Measurements from ENCODE around the gene BRD4.

- TF ChIP-seq, protein P1, sequence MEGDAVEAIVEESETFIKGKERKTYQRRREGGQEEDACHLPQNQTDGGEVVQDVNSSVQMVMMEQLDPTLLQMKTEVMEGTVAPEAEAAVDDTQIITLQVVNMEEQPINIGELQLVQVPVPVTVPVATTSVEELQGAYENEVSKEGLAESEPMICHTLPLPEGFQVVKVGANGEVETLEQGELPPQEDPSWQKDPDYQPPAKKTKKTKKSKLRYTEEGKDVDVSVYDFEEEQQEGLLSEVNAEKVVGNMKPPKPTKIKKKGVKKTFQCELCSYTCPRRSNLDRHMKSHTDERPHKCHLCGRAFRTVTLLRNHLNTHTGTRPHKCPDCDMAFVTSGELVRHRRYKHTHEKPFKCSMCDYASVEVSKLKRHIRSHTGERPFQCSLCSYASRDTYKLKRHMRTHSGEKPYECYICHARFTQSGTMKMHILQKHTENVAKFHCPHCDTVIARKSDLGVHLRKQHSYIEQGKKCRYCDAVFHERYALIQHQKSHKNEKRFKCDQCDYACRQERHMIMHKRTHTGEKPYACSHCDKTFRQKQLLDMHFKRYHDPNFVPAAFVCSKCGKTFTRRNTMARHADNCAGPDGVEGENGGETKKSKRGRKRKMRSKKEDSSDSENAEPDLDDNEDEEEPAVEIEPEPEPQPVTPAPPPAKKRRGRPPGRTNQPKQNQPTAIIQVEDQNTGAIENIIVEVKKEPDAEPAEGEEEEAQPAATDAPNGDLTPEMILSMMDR (IDR thresholded peaks at IDR 0.05) = no peak
- no peak for TF ChIP-seq POLR2A (IDR thresholded peaks at IDR 0.05)
These were observed 97.8 kb downstream of the BRD4 start for GRCh38 chr19:15234431-15235130.

Data from tibial nerve (tissue), 3 donors.